ENCODE measurements around the gene TMEM37.

TMEM37 gene

DNA sequence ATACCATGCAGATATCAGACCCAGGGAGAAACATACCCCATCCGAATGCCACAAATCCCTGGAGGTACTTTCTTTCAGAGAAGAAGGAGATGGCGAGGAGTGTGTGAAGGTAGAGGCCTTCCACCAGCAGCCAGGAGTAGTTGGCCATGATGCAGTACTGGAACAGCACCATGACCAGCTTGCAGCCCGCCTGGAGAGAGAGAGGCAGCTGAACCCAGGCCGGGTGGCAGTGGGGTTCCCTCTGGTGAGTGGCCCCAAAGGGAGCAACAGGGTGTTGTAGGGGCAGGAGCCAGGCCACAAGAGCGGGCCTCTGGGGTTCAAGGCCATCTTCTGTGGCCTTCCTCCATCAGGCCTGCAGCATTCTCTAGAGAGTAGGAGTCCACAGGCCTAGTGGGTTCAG lies 30.2 kb downstream of the TMEM37 start:
- DNase-seq: no peak

DNA sequence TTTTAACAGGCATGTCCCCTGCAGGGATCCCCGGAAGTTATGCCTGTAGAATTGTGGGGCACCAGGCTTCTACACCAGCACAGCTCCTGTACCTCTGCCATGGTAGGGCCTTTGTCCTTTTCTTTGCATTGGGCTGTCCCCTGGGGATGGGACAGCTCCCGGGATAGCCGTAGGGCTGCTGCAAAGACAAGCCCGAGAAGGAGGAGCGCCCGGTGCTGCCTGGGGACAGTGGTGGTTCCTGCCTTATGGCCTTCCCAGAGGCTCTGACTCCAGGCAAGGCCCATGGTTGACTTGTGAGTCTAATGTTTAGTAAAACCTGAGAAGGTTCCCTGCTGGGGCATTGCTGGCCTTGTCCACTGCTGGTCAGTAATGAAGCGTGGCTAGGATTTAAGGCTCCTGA lies 30.9 kb downstream of the TMEM37 start:
- DNase-seq: no peak

GRCh38 chr2:119463136-119463535 lies 31.5 kb downstream of the TMEM37 start:
- DNase-seq: no peak

DNA sequence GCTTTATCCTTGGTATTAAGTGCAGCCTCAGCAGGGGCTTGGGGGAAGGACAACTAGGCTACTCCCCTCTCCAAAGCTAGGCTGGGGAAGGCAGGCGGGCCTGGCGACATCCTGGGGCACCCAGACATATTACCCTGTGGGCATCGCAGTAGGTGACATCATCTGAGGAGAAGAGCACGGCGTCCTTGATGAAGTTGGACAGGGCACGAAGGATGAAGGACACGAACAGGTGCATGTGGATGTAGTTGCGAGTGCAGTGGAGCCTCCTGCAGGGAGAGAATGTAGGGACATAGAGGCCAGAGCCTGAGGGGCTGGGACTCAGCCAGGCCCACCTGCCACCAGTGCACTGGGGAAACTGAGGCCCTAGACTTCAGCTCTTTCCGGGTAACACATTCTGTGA lies 32.3 kb downstream of the TMEM37 start:
- no peak for DNase-seq

GRCh38 chr2:119464981-119465380 lies 33.3 kb downstream of the TMEM37 start:
- DNase-seq: no peak

GRCh38 chr2:119465687-119466086 lies 34.0 kb downstream of the TMEM37 start:
- DNase-seq: no peak

DNA sequence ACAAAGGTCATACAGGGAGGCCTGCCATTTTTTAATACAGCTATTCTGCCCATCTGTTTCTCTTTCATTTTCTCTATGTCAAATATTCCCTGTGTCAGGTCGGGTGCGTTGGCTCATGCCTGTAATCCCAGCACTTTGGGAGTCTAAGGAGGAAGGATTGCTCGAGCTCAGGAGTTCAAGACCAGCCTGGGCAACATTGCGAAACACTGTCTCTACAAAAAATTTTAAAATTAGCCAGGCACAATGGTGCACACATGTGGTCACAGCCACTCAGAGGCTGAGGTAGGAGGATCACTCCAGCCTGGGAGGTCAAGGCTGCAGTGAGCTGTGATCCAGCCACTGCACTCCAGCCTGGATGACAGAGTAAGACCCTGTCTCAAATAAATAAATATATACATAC lies 34.7 kb downstream of the TMEM37 start:
- no peak for DNase-seq

- DNase-seq: no peak
These were observed 36.7 kb downstream of the TMEM37 start for GRCh38 chr2:119468154-119468955.

- no peak for DNase-seq
These were observed 37.5 kb downstream of the TMEM37 start for GRCh38 chr2:119469131-119469530.

DNA sequence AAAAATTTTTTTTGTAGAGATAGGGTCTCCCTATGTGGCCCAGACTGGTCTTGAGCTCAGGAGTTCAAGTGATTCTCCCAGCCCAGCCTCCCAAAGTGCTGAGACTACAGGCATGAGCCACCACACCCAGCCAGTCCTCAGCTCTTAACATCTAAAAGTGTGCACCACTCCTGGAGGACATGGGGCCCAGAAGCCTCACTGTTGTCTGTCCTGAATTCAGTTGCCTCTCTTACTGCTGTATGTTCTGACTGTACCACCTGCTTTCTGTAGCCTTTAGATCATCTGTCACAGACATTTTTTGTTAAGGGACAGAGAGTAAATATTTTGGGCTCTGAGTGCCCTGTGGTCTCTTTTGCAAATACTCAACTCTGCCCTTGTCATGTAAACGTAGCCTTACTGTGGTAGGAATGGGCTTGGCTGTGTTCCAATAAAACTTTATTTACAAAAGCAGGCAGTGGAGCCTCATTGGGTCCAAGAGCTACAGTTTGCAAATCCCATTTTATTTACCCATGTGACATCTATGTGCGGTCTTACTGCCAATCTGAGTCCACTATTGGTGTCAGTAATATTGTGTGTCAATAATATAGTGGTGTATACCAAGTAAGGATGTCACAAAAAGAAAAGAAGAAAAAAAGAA lies 38.1 kb downstream of the TMEM37 start:
- DNase-seq: no peak

- DNase-seq: no peak
These were observed 41.1 kb downstream of the TMEM37 start for GRCh38 chr2:119472749-119473148.

GRCh38 chr2:119473621-119474370 lies 42.1 kb downstream of the TMEM37 start:
- no peak for DNase-seq

DNA sequence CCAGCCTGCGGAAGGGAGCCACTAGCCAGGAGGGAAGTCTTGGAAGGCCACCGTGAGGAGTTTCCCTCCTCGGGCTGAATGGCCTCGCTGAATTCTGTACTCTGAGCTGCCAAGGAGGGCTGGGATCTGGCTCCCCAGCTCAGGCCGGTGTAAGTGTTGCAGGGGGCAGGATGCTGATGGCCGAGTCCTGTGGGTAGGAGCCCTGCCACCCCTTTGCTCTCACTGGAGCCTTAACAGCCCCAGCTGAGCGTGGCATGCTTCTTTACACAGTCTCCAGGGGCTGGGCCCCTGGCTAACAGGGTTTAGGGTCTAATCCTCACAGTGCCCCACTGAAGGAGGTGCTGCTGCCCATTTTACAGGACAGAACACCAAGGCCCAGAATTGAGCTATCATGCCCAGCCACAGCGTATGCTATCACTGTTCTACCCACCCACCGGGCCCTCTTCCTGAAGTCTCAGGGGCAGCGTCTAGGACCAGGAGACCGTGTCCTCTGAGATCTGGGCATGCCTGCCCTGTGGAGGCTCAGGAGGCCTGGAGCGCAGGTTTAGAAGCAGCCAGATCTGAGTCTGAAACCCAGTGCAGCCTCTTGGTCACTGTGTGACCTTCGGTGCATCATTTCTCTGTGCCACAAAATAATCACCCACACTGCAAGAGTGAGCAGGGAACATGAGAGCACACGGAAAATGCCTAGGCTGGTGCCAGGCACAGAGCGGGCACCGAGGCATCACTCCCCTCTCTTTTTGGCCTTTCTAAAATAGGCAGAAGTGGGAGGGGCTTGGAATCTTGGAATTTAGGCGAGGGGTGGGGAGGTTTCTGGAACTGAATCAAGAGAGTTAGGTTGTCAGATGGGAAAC lies 42.9 kb downstream of the TMEM37 start:
- DNase-seq: no peak

- DNase-seq: no peak
These were observed 43.7 kb downstream of the TMEM37 start for GRCh38 chr2:119475225-119475856.

- DNase-seq: no peak
These were observed 44.2 kb downstream of the TMEM37 start for GRCh38 chr2:119475857-119476244.

- DNase-seq: no peak
These were observed 44.9 kb downstream of the TMEM37 start for GRCh38 chr2:119476301-119477112.

- no peak for DNase-seq
These were observed 45.5 kb downstream of the TMEM37 start for GRCh38 chr2:119477113-119477505.

- no peak for DNase-seq
These were observed 46.7 kb downstream of the TMEM37 start for GRCh38 chr2:119478188-119478977.

DNA sequence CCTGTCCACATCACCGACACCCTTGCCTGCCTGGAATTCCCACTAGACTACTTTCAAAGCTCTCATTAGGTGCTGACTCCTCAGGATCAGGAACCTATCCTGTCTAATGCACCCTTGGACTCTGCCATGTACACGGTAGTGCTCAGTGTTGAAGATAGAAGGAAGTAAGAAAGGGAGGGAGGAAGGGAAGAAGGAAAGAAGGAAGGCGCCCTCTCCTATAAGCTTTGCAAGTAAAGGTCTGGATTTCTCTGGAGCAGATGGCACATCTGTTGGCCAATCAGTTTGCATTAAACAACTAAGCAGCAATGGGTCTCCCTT lies 47.3 kb downstream of the TMEM37 start:
- DNase-seq: no peak

DNA sequence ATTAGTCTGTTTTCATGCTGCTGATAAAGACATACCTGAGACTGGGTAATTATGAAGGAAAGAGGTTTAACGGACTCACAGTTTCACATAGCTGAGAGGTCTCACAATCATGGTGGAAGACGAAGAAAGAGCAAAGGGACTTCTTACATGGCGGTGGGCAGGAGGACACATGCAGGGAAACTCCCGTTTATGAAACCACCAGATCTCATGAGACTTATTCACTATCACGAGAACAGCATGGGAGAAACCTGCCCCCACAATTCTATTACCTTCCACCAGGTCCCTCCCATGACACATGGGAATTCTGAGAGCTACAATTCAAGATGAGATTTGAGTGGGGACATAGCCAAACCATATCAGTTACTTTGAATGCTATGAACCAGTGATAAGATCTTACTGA lies 48.5 kb downstream of the TMEM37 start:
- no peak for DNase-seq

GRCh38 chr2:119480718-119481142 lies 49.1 kb downstream of the TMEM37 start:
- DNase-seq: no peak

Data from GF-D8 (cell line).